ENCODE measurements around the gene LUZP2. TPM values are rescaled to one million over a fixed set of nuclear protein-coding genes. Genes with fewer than 3 reads are reported as not detected.
A peak's percentile ranks its signal among the peaks of the same experiment; 100 is the strongest.

Gene LUZP2
- total RNA-seq, 6 donors from 2014 or later, result 0.20 to 0.46 (median 0.23) TPM; not detected in 3

DNA sequence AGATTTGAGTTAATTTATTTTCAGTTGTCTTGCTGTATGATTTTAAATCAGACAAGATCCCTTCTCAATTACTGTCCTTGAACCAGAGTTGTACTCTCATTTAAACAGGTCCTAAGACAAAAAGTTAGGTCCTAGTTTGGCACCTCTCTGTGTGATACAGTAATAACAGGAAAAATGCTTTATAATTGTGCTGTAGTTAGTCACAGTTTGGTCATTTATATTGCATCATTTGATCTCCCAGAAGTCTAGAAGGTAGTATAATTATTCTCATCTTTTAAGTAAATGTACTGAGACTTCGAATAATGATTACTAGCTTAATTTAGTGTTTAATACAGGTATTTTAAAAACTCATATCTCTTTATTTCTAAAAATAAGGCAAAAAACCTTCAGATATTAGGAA is 18.1 kb upstream of the LUZP2 start:
- DNase-seq, result no peak
- ATAC-seq (ENCODE audit: low FRiP score in 2 of 2), result no peak
- Histone ChIP-seq H3K36me3 (no peaks in the 10 kb centered on the region), H3K27me3 (no peaks in the 10 kb centered on the region), H3K9me3 (peaks cover 0 to 4% (median 1%) of the 10 kb centered on the region in 4 donors), H3K27ac (no peak overlapping the region), H3K4me1 (no peaks in the 10 kb centered on the region), H3K4me3 (no peak overlapping the region)
- no peak for TF ChIP-seq POLR2AphosphoS5 (IDR thresholded peaks at IDR 0.05)
- TF ChIP-seq EP300 (IDR thresholded peaks at IDR 0.05), result no peak
- TF ChIP-seq, protein P1, sequence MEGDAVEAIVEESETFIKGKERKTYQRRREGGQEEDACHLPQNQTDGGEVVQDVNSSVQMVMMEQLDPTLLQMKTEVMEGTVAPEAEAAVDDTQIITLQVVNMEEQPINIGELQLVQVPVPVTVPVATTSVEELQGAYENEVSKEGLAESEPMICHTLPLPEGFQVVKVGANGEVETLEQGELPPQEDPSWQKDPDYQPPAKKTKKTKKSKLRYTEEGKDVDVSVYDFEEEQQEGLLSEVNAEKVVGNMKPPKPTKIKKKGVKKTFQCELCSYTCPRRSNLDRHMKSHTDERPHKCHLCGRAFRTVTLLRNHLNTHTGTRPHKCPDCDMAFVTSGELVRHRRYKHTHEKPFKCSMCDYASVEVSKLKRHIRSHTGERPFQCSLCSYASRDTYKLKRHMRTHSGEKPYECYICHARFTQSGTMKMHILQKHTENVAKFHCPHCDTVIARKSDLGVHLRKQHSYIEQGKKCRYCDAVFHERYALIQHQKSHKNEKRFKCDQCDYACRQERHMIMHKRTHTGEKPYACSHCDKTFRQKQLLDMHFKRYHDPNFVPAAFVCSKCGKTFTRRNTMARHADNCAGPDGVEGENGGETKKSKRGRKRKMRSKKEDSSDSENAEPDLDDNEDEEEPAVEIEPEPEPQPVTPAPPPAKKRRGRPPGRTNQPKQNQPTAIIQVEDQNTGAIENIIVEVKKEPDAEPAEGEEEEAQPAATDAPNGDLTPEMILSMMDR (IDR thresholded peaks at IDR 0.05), result no peak
- TF ChIP-seq POLR2A (IDR thresholded peaks at IDR 0.05), result no peak
- WGBS, 2 donors, result 82 to 96% methylated on average over 1 of the region's 1 CpG

DNA sequence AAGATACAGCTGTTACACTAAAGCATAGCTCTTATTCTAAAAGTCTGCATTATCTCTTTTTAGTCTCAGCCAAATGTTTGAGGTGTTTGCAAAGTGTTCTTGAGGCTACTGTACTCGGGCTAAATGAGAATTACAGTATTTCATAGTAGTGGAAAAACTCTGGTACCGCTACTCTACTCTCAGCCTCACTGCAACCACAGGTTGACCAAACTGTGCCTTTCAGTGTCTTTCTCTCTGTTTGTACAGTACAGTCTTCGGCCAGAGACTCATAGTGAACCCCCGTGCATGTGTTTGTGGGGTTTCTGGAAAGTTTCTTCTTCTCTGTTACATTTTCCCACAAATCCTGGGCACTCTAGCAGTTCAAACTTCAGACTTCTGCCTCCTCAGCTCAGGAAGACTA is 7.4 kb upstream of the LUZP2 start:
- no peak for ATAC-seq (ENCODE audit: low FRiP score in 2 of 2)
- H3K4me3 ChIP-seq, result no peak overlapping the region
- no peak overlapping the region for H3K27ac ChIP-seq
- H3K36me3 ChIP-seq, result no peaks in the 10 kb centered on the region
- TF ChIP-seq, protein P1 (IDR thresholded peaks at IDR 0.05), result no peak
- TF ChIP-seq EP300 (IDR thresholded peaks at IDR 0.05), result no peak
- no peak for TF ChIP-seq POLR2A (IDR thresholded peaks at IDR 0.05)
- TF ChIP-seq POLR2AphosphoS5 (IDR thresholded peaks at IDR 0.05), result no peak
- 63 to 77% methylated on average over 4 of the region's 4 CpGs for WGBS, 2 donors
- DNase-seq, result no peak
- no peaks in the 10 kb centered on the region for H3K27me3 ChIP-seq
- H3K4me1 ChIP-seq, result no peaks in the 10 kb centered on the region
- no peaks in the 10 kb centered on the region for H3K9me3 ChIP-seq

DNA sequence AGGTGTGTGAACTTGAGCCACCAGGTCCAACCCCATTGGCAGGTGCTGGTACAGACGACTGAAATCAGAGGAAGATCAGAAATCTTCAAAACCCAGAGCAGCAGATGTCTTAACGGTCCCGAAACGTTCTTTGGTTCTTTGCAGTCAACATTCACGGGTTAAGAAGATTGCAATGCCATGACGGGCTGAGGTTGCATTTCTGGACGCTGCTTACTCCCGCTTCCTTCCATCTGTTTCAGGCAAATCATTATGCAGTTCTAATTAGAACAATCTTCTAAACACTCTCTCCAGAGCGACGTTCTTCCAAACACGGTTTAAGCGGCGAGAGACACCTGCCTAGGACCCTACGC is 492 bp upstream of the LUZP2 start:
- TF ChIP-seq EP300 (IDR thresholded peaks at IDR 0.05) (no peak), POLR2A (IDR thresholded peaks at IDR 0.05) (no peak), POLR2AphosphoS5 (IDR thresholded peaks at IDR 0.05) (no peak)
- TF ChIP-seq, protein P1 (IDR thresholded peaks at IDR 0.05), result no peak
- WGBS, 2 donors, result 6 to 11% methylated on average over 13 to 14 of the region's 14 CpGs
- Histone ChIP-seq H3K9me3 (no peaks in the 10 kb centered on the region), H3K27me3 (no peaks in the 10 kb centered on the region), H3K4me1 (peaks cover 0 to 13% (median 2%) of the 10 kb centered on the region in 4 donors), H3K4me3 (peak overlapping the region; percentile 21 to 45 (median 38)), H3K27ac (no peak overlapping the region), H3K36me3 (no peaks in the 10 kb centered on the region)
- DNase-seq (no peak), ATAC-seq (ENCODE audit: low FRiP score in 2 of 2) (peak in 1 of 2 donors; percentile 18)

DNA sequence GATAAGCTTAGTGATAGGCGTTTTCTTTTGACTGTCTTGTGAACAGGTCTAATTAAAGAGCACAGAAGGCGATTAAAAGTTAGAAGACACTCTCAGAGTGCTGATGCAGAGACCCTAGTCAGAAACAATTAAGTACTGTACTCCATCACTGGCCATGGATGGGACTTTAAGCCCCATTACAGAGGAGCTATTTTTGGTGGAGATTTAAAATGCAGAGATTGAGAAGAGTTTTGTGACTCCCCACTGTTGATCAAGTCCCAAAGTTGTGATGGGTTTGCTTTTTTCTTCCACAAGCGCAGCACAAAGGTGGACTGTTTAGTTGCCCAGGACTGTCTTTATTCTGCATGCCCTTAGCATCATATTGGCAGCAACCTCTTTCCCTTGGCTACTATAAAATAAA is 978 bp downstream of the LUZP2 start:
- WGBS, 2 donors, result 67 to 80% methylated on average over 3 of the region's 3 CpGs

DNA sequence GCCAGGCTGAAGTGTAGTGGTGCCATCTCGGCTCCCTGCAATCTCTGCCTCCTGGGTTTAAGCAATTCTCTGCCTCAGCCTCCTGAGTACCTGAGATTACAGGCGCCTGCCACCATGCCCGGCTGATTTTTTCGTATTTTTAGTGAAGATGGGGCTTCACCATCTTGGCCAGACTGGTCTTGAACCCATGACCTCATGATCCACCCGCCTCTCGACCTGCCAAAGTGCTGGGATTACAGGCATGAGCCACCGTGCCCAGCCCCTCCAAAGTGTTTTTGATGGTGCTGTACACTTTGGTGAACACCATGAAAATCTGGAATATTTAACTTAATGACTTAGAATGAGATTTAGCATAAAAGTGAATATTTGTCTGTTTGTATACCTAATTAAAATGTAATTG is 5.6 kb downstream of the LUZP2 start:
- no peak overlapping the region for H3K27ac ChIP-seq

More for the DNA sequence above, 978 bp downstream of the LUZP2 start:
- Histone ChIP-seq H3K4me3 (no peak overlapping the region), H3K4me1 (peaks cover 0 to 13% (median 2%) of the 10 kb centered on the region in 4 donors), H3K36me3 (no peaks in the 10 kb centered on the region), H3K27me3 (no peaks in the 10 kb centered on the region), H3K9me3 (no peaks in the 10 kb centered on the region), H3K27ac (no peak overlapping the region)
- TF ChIP-seq POLR2AphosphoS5 (IDR thresholded peaks at IDR 0.05) (no peak), EP300 (IDR thresholded peaks at IDR 0.05) (no peak), POLR2A (IDR thresholded peaks at IDR 0.05) (no peak)
- TF ChIP-seq, protein P1 (IDR thresholded peaks at IDR 0.05), result no peak
- ATAC-seq (ENCODE audit: low FRiP score in 2 of 2), result no peak
- DNase-seq, result no peak

More for the DNA sequence above, 5.6 kb downstream of the LUZP2 start:
- WGBS, 2 donors, result 77 to 95% methylated on average over 7 of the region's 7 CpGs
- DNase-seq (no peak), ATAC-seq (ENCODE audit: low FRiP score in 2 of 2) (no peak)
- Histone ChIP-seq H3K4me1 (peaks cover 0 to under 1% (median 0%) of the 10 kb centered on the region in 4 donors), H3K4me3 (no peak overlapping the region), H3K9me3 (no peaks in the 10 kb centered on the region), H3K36me3 (no peaks in the 10 kb centered on the region), H3K27me3 (no peaks in the 10 kb centered on the region)
- TF ChIP-seq POLR2A (IDR thresholded peaks at IDR 0.05), result no peak
- TF ChIP-seq EP300 (IDR thresholded peaks at IDR 0.05), result no peak
- TF ChIP-seq POLR2AphosphoS5 (IDR thresholded peaks at IDR 0.05), result no peak
- TF ChIP-seq, protein P1 (IDR thresholded peaks at IDR 0.05), result no peak
